HepG2 (cell line): ENCODE results near the gene YPEL5. TPM values are rescaled to one million over a fixed set of nuclear protein-coding genes. Genes with fewer than 3 reads are reported as not detected.

Source experiments
- ATAC-seq: fragments of 200-7000 bp; cut with Tn5 transposase; 3 replicates; pipeline ENCODE4 v1.9.1; 2020; ENCODE audit warnings: mild to moderate bottlenecking, moderate library complexity
- BruUV-seq: library from RNA; stranded (reverse); fragments of 400-500 nt; replicated peaks from 2 replicates; lab custom pipeline; 2021; lab: Mats Ljungman, UMichigan
- CTCF ChIA-PET: fragments of 300-600 bp; formaldehyde crosslinking; extraction: SDS; loops from one replicate; lab custom pipeline; 2021; ENCODE audit warnings: low total read pairs, inconsistent platforms, low intra/inter-chr PET ratio; lab: Yijun Ruan, JAX
- POLR2A ChIA-PET: fragments of 350-600 bp; sonication (Branson Sonifier 250); formaldehyde crosslinking; loops from one replicate; lab custom pipeline; 2020; ENCODE audit warnings: antibody characterized with exemption, inconsistent platforms; lab: Yijun Ruan, JAX
- DNase-seq: peaks from one replicate; pipeline ENCODE4 v3.0.0-alpha.2; 2015; ENCODE audit warnings: low spot score
- FAIRE-seq: peaks from 3 replicates; lab custom pipeline; 2011; peaks lifted over from hg19 to GRCh38; lab: Jason Lieb, UNC
- H2AFZ ChIP-seq: one replicate; pipeline ENCODE4 v1.6.1; 2011; ENCODE audit warnings: low read length, inconsistent platforms
- H3K27ac ChIP-seq: fragments of 300-600 bp; 3 replicates; pipeline ENCODE4 v1.8.0; 2011; ENCODE audit warnings: mixed run types, mild to moderate bottlenecking, mixed read lengths, low read length, inconsistent platforms; ENCODE audit not compliant: insufficient read depth; ENCODE audit errors: extremely low read length
- H3K27me3 ChIP-seq, 2 experiments: fragments of 200-600 bp in 1 of 2; 2 replicates in 1 of 2; 3 replicates in 1 of 2; pipeline versions ENCODE4 v1.6.0 to v1.8.0; 2011; ENCODE audit warnings: low read length in 2 of 2, mild to moderate bottlenecking in 2 of 2, moderate library complexity in 2 of 2, inconsistent platforms in 1 of 2; ENCODE audit not compliant: insufficient read depth in 2 of 2, control insufficient read depth in 1 of 2
- H3K36me3 ChIP-seq, 2 experiments: fragments of 200-600 bp in 1 of 2; replicated peaks in 1 of 2; 2 replicates in 1 of 2; 3 replicates in 1 of 2; pipeline versions ENCODE4 v1.5.1 to v1.8.0; 2011; ENCODE audit warnings: low read length in 2 of 2, inconsistent platforms in 1 of 2; ENCODE audit not compliant: insufficient read depth in 2 of 2, control insufficient read depth in 1 of 2
- H3K4me1 ChIP-seq: 2 replicates; pipeline ENCODE4 v1.5.1; 2012; ENCODE audit warnings: low read length, inconsistent platforms; ENCODE audit not compliant: insufficient read depth
- H3K4me2 ChIP-seq: 2 replicates; pipeline ENCODE4 v1.6.0; 2011; ENCODE audit warnings: low read depth, low read length, inconsistent platforms
- H3K4me3 ChIP-seq, 3 experiments: fragments of 200-600 bp in 1 of 3; sonication (generic), shearing (Covaris generic) in 1 of 3; replicated peaks in 1 of 3; 2 replicates each; pipeline ENCODE4 v1.5.1; 2011 to 2016; ENCODE audit warnings: low read length in 3 of 3, inconsistent platforms in 2 of 3, low read depth in 2 of 3, mild to moderate bottlenecking in 2 of 3, control low read depth in 1 of 3, mixed read lengths in 1 of 3; ENCODE audit not compliant: insufficient read depth in 1 of 3
- H3K79me2 ChIP-seq: one replicate; pipeline ENCODE4 v1.6.1; 2011; ENCODE audit warnings: low read length, inconsistent platforms; ENCODE audit not compliant: insufficient read depth
- H3K9ac ChIP-seq: 2 replicates; pipeline ENCODE4 v1.6.0; 2011; ENCODE audit warnings: mild to moderate bottlenecking, low read depth, low read length, inconsistent platforms; ENCODE audit not compliant: insufficient read depth
- H3K9me3 ChIP-seq: 2 replicates; pipeline ENCODE4 v1.5.1; 2012; ENCODE audit warnings: mild to moderate bottlenecking, low read length
- H4K20me1 ChIP-seq: 2 replicates; pipeline ENCODE4 v1.6.0; 2011; ENCODE audit warnings: inconsistent platforms, mild to moderate bottlenecking, low read length, moderate library complexity; ENCODE audit not compliant: insufficient read depth
- CEBPG ChIP-seq: IDR thresholded peaks from 2 replicates; pipeline ENCODE4 v1.6.1; 2016
- FIP1L1 ChIP-seq: fragments of 200-400 bp; formaldehyde crosslinking; IDR thresholded peaks from 2 replicates; pipeline ENCODE4 v1.6.1; 2018; ENCODE audit warnings: low read depth, mild to moderate bottlenecking, low read length, moderate library complexity, borderline replicate concordance; ENCODE audit not compliant: insufficient read depth
- FOXJ3 ChIP-seq: sonication (generic); formaldehyde crosslinking; IDR thresholded peaks from 2 replicates; pipeline ENCODE4 v1.4.0; 2020; ENCODE audit warnings: missing genetic modification reagents, mild to moderate bottlenecking, borderline replicate concordance
- HMG20A ChIP-seq: IDR thresholded peaks from 2 replicates; pipeline ENCODE4 v1.6.1; 2016; ENCODE audit warnings: borderline replicate concordance
- MXI1 ChIP-seq: IDR thresholded peaks from 3 replicates; pipeline ENCODE4 v1.6.1; 2012; ENCODE audit warnings: low read depth, low read length, inconsistent platforms, borderline replicate concordance
- RFX3 ChIP-seq: IDR thresholded peaks from 2 replicates; pipeline ENCODE4 v1.6.1; 2016; ENCODE audit warnings: missing biosample characterization, missing genetic modification reagents
- SMAD3 ChIP-seq: sonication (generic); formaldehyde crosslinking; IDR thresholded peaks from 2 replicates; pipeline ENCODE4 v1.4.0; 2020; ENCODE audit warnings: missing genetic modification reagents
- ZBTB8A ChIP-seq: sonication (generic); formaldehyde crosslinking; IDR thresholded peaks from 2 replicates; pipeline ENCODE4 v1.4.0; 2020; ENCODE audit warnings: mild to moderate bottlenecking, low read depth, missing genetic modification reagents, borderline replicate concordance
- ZKSCAN8 ChIP-seq: IDR thresholded peaks from 2 replicates; pipeline ENCODE4 v1.6.1; 2016; ENCODE audit warnings: borderline replicate concordance, missing genetic modification reagents, missing compliant biosample characterization
- ZNF205 ChIP-seq: IDR thresholded peaks from 2 replicates; pipeline ENCODE4 v1.6.1; 2018; ENCODE audit warnings: missing biosample characterization, missing genetic modification reagents
- WGBS: methylation state at CpG from one replicate; pipeline ENCODE4 v1.1.6; 2017; ENCODE audit warnings: low lambda C conversion rate; 5-methylcytosine and 5-hydroxymethylcytosine counted together
- in situ Hi-C: cut with HindIII; loops from 2 replicates; pipeline ENCODE4 v1.10.0; 2017; ENCODE audit warnings: low pct_unique_long_range_greater_than_20kb; ENCODE audit not compliant: extremely low pct_ligation_motif_present
- intact Hi-C: fragments of 100-400 bp; cut with micrococcal nuclease; formaldehyde crosslinking; loops from one replicate; pipeline ENCODE4 v1.10.0; 2022; ENCODE audit not compliant: unreplicated experiment
- polyA plus RNA-seq, 8 experiments: library from polyadenylated mRNA; depleted of rRNA in 3 of 8; stranded (reverse) in 7 of 8; unstranded in 1 of 8; fragments of >200 nt; fragmentation: Illumina TruSeq in 4 of 8; extraction: Trizol in 4 of 8; gene quantifications; 2 replicates each; pipeline versions ENCODE4 v1.2.1 to v1.2.3, GENCODE V29; 2011 to 2016; ENCODE audit warnings: low read depth in 4 of 8, missing spikeins in 1 of 8, mixed read lengths in 1 of 8; ENCODE audit not compliant: insufficient read depth in 1 of 8
- total RNA-seq, 5 experiments: library from RNA; depleted of rRNA; stranded (reverse); fragments of >200 nt; fragmentation: Illumina TruSeq; extraction: Trizol; gene quantifications; 2 replicates each; pipeline ENCODE4 v1.2.3, GENCODE V29; 2016; ENCODE audit warnings: low read depth in 1 of 5
- TF ChIP-seq, protein P1 (sequence below): sonication (generic); formaldehyde crosslinking; IDR thresholded peaks from 2 replicates; pipeline ENCODE4 v1.5.0; 2020; ENCODE audit warnings: mild to moderate bottlenecking, missing genetic modification reagents, borderline replicate concordance
- TF ChIP-seq, protein P2 (sequence below): sonication (generic); formaldehyde crosslinking; IDR thresholded peaks from 2 replicates; pipeline ENCODE4 v1.9.0; 2021; ENCODE audit warnings: missing genetic modification reagents, borderline replicate concordance
- TF ChIP-seq, protein P3 (sequence below), 2 experiments: fragments of 450-650 bp in 1 of 2; sonication (generic) in 1 of 2; formaldehyde crosslinking; IDR thresholded peaks; 2 replicates each; pipeline versions ENCODE4 v1.5.0 to v1.8.0; 2020 to 2022; ENCODE audit warnings: mild to moderate bottlenecking in 1 of 2, missing genetic modification reagents in 1 of 2

The YPEL5 gene
- total and polyA plus RNA-seq, 2 of the 13 experiments (the other 11 are each of a cell fraction or from before 2014, with no cell fraction given), result 12.7 to 49.7 TPM

DNA sequence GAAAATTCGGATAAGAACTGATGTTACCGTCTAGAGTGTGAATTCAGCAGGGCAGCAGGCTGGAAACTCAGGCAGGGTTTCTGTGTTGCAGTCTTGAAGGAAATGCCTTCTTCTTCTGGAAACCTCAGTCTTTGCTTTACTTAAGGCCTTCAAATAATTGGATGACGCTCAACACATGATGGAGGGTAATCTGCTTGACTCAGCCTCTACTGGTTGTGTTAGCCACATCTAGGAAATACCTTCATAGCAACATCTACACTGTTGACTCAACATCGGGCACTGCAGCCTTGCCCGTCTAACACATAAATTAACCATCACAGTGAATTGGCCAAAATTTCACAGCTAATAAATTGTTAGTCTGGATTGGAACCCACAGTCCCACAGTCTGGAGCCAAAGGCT, 37.2 kb downstream of the YPEL5 start (continued):
- no peak for TF ChIP-seq FOXJ3 (CRISPR knock-in tag)
- no peak for TF ChIP-seq ZKSCAN8 (CRISPR knock-in tag)
- no peak for TF ChIP-seq FIP1L1
- TF ChIP-seq, protein P1, sequence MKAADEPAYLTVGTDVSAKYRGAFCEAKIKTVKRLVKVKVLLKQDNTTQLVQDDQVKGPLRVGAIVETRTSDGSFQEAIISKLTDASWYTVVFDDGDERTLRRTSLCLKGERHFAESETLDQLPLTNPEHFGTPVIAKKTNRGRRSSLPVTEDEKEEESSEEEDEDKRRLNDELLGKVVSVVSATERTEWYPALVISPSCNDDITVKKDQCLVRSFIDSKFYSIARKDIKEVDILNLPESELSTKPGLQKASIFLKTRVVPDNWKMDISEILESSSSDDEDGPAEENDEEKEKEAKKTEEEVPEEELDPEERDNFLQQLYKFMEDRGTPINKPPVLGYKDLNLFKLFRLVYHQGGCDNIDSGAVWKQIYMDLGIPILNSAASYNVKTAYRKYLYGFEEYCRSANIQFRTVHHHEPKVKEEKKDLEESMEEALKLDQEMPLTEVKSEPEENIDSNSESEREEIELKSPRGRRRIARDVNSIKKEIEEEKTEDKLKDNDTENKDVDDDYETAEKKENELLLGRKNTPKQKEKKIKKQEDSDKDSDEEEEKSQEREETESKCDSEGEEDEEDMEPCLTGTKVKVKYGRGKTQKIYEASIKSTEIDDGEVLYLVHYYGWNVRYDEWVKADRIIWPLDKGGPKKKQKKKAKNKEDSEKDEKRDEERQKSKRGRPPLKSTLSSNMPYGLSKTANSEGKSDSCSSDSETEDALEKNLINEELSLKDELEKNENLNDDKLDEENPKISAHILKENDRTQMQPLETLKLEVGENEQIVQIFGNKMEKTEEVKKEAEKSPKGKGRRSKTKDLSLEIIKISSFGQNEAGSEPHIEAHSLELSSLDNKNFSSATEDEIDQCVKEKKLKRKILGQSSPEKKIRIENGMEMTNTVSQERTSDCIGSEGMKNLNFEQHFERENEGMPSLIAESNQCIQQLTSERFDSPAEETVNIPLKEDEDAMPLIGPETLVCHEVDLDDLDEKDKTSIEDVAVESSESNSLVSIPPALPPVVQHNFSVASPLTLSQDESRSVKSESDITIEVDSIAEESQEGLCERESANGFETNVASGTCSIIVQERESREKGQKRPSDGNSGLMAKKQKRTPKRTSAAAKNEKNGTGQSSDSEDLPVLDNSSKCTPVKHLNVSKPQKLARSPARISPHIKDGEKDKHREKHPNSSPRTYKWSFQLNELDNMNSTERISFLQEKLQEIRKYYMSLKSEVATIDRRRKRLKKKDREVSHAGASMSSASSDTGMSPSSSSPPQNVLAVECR, result no peak
- no peak for TF ChIP-seq ZBTB8A (CRISPR knock-in tag)
- no peak for TF ChIP-seq ZNF205 (CRISPR knock-in tag)

DNA sequence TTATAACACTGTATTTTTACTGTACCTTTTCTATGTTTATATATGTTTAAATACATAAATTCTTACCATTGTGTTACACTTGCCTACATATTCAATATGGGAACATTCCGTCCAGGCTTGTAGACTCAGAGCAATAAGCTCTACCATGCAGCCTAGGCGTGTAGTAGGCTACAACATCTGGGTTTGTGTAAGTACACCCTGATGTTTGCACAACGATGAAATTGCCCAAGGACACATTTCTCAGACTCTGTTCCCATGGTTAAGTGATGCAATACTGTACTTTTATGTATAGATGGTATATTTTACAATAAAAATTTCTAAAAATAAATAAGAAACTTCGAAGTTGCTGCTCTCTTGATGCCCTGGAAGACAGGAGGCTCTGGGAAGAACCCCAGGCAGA, 38.4 kb downstream of the YPEL5 start:
- Histone ChIP-seq H3K9ac (no peak overlapping the region), H3K27ac (no peak overlapping the region), H3K4me3 (no peak overlapping the region), H3K4me2 (no peak overlapping the region), H3K36me3 (no peaks in the 10 kb centered on the region), H3K27me3 (peaks cover 2 to 24% of the 10 kb centered on the region in 2 experiments; a peak in 2 of 5 replicates), H3K4me1 (no peaks in the 10 kb centered on the region), H4K20me1 (no peaks in the 10 kb centered on the region), H2AFZ (no peak overlapping the region), H3K79me2 (no peaks in the 10 kb centered on the region), H3K9me3 (no peaks in the 10 kb centered on the region)
- 3% methylated on average over 4 of the region's 4 CpGs for WGBS
- BruUV-seq, result no TSS peak
- ChIA-PET POLR2A (no interaction called here), CTCF (no interaction called here)
- DNase-seq (peak; percentile 43), FAIRE-seq (peak; percentile 56), ATAC-seq (peak; percentile 94)
- intact Hi-C loops, result no loop called here
- in situ Hi-C loops, result no loop called here
- TF ChIP-seq CEBPG (CRISPR knock-in tag) (peak; percentile 91), SMAD3 (CRISPR knock-in tag) (peak; percentile 23; the same call in 1 of the 2 replicates), HMG20A (CRISPR knock-in tag) (peak; percentile 59; the same call in 1 of the 2 replicates), RFX3 (CRISPR knock-in tag) (peak; percentile 40; the same call in 1 of the 2 replicates), MXI1 (0 out of 3 replicates have a peak, but pooled peaks have one; percentile 16)
- TF ChIP-seq, protein P2, sequence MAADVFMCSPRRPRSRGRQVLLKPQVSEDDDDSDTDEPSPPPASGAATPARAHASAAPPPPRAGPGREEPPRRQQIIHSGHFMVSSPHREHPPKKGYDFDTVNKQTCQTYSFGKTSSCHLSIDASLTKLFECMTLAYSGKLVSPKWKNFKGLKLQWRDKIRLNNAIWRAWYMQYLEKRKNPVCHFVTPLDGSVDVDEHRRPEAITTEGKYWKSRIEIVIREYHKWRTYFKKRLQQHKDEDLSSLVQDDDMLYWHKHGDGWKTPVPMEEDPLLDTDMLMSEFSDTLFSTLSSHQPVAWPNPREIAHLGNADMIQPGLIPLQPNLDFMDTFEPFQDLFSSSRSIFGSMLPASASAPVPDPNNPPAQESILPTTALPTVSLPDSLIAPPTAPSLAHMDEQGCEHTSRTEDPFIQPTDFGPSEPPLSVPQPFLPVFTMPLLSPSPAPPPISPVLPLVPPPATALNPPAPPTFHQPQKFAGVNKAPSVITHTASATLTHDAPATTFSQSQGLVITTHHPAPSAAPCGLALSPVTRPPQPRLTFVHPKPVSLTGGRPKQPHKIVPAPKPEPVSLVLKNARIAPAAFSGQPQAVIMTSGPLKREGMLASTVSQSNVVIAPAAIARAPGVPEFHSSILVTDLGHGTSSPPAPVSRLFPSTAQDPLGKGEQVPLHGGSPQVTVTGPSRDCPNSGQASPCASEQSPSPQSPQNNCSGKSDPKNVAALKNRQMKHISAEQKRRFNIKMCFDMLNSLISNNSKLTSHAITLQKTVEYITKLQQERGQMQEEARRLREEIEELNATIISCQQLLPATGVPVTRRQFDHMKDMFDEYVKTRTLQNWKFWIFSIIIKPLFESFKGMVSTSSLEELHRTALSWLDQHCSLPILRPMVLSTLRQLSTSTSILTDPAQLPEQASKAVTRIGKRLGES, result 0 out of 2 replicates have a peak, but pooled peaks have one; percentile 54
- TF ChIP-seq, protein P3, sequence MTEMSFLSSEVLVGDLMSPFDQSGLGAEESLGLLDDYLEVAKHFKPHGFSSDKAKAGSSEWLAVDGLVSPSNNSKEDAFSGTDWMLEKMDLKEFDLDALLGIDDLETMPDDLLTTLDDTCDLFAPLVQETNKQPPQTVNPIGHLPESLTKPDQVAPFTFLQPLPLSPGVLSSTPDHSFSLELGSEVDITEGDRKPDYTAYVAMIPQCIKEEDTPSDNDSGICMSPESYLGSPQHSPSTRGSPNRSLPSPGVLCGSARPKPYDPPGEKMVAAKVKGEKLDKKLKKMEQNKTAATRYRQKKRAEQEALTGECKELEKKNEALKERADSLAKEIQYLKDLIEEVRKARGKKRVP (CRISPR knock-in tag; IDR thresholded peaks at IDR 0.05), result peak in 1 of 2 experiments; percentile 95; a peak in 2 of 4 replicates
